Measurements from ENCODE around the gene WDR1.

The WDR1 gene

DNA sequence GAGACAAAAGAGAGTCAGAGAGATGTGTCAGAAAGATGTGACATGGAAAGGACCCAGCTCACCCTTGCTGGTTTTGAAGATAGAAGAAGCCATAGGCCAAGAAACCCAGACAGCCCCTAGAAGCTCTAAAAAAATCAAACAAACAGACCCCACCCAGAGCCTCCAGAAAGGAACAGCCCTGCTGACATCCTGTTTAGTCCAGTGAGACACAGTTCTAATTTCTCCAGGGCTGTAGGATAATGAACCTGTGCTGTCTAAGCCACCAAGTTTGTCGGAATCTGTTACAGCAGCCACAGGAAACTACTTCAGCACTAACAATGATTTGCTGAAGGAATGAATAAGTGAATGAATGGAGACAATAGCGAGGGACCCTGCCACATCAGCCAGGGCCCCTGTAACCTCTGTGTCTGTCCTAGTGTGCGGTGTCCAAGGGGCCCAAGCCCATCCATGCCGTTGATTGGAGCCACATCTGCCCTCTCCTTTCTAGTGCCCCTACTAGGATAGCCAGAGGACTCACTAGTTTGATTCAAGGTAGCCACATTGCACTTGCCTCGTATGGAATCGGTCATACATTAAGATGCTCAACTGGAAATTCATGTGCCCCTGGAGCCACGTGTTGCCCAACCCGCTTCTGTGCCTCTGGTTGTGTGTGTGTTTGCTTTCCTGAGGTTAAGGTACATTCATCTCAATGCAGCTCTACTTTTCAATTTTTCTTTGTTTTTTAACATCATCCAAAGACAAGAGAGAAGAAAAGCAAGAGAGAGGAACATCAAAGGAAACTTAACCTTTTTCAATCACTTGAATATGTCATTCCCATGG lies 62.8 kb downstream of the WDR1 start (continued):
- TF ChIP-seq ARNTL (CRISPR knock-in tag; IDR thresholded peaks at IDR 0.05; ENCODE audit: borderline replicate concordance, low read depth), result no peak
- TF ChIP-seq, protein P1, sequence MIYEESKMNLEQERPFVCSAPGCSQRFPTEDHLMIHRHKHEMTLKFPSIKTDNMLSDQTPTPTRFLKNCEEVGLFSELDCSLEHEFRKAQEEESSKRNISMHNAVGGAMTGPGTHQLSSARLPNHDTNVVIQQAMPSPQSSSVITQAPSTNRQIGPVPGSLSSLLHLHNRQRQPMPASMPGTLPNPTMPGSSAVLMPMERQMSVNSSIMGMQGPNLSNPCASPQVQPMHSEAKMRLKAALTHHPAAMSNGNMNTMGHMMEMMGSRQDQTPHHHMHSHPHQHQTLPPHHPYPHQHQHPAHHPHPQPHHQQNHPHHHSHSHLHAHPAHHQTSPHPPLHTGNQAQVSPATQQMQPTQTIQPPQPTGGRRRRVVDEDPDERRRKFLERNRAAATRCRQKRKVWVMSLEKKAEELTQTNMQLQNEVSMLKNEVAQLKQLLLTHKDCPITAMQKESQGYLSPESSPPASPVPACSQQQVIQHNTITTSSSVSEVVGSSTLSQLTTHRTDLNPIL (CRISPR knock-in tag; IDR thresholded peaks at IDR 0.05; ENCODE audit: low read depth), result no peak

DNA sequence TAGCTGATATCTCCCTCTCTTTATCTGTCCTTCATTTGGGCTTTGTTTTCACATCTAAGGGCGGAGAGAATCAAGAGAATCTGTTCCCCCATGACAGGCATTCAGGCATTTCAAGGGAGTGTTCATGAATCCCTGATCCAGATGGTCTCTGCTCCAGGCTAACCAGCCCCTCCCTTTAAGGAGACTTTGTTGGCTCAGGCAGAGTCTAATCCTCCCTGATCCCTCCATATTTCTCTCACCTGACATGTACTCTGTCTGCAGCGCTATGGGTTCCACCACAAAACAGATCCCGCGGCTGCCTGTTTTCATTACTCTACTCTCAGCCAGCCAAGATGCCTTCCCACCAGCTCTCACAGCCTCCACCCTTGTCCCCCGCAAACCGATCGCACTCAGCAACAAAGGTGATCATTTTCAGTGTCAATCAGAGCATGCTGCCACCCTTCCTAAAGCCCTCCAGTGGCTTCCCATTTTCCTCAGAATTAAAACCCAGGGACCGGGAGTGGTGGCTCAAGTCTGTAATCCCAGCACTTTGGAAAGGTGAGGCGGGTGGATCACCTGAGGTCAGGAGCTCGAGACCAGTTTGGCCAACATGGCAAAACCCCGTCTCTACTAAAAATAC lies 65.0 kb downstream of the WDR1 start:
- TF ChIP-seq SNAI2 (CRISPR knock-in tag; IDR thresholded peaks at IDR 0.05) (no peak), RARB (CRISPR knock-in tag; IDR thresholded peaks at IDR 0.05) (no peak), ZNF565 (CRISPR knock-in tag; conservative IDR thresholded peaks at IDR 0.05; ENCODE audit: low read depth) (no peak), ISL1 (CRISPR knock-in tag; IDR thresholded peaks at IDR 0.05) (no peak), BACH2 (CRISPR knock-in tag; IDR thresholded peaks at IDR 0.05; ENCODE audit: borderline replicate concordance) (no peak), ARNTL (CRISPR knock-in tag; IDR thresholded peaks at IDR 0.05; ENCODE audit: borderline replicate concordance, low read depth) (no peak), GLIS3 (CRISPR knock-in tag; IDR thresholded peaks at IDR 0.05) (no peak), TCF4 (CRISPR knock-in tag; IDR thresholded peaks at IDR 0.05; ENCODE audit: borderline replicate concordance) (no peak), ZC3H10 (CRISPR knock-in tag; IDR thresholded peaks at IDR 0.05) (no peak), ZFP30 (CRISPR knock-in tag; IDR thresholded peaks at IDR 0.05) (no peak), ESRRG (CRISPR knock-in tag; IDR thresholded peaks at IDR 0.05) (no peak), ZNF70 (CRISPR knock-in tag; IDR thresholded peaks at IDR 0.05) (no peak), PPARA (CRISPR knock-in tag; IDR thresholded peaks at IDR 0.05; ENCODE audit: borderline replicate concordance) (no peak)
- TF ChIP-seq, protein P2, sequence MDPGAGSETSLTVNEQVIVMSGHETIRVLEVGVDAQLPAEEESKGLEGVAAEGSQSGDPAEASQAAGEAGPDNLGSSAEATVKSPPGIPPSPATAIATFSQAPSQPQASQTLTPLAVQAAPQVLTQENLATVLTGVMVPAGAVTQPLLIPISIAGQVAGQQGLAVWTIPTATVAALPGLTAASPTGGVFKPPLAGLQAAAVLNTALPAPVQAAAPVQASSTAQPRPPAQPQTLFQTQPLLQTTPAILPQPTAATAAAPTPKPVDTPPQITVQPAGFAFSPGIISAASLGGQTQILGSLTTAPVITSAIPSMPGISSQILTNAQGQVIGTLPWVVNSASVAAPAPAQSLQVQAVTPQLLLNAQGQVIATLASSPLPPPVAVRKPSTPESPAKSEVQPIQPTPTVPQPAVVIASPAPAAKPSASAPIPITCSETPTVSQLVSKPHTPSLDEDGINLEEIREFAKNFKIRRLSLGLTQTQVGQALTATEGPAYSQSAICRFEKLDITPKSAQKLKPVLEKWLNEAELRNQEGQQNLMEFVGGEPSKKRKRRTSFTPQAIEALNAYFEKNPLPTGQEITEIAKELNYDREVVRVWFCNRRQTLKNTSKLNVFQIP (CRISPR knock-in tag; IDR thresholded peaks at IDR 0.05; ENCODE audit: borderline replicate concordance, low read depth), result no peak
- TF ChIP-seq, protein P1 (CRISPR knock-in tag; IDR thresholded peaks at IDR 0.05; ENCODE audit: low read depth), result no peak
- no peak for ATAC-seq

DNA sequence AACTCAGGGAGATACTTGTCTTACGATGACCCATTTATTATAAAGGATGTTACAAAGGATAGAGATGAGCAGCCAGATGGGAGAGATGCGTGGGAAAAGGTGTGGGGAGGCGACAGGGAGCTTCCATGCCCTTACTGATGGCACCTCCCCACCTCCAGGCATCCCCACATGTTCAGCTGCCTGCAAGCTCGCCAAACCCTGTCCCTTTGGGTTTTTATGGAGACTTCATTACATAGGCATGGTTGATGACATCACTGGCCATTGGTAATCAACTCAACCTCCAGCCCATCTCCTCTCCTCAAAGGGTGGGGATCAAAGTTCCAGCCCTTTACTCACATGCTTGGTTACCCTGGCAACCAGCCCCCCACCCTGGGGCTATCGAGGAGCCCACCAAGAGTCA lies 65.9 kb downstream of the WDR1 start:
- TF ChIP-seq, protein P3, sequence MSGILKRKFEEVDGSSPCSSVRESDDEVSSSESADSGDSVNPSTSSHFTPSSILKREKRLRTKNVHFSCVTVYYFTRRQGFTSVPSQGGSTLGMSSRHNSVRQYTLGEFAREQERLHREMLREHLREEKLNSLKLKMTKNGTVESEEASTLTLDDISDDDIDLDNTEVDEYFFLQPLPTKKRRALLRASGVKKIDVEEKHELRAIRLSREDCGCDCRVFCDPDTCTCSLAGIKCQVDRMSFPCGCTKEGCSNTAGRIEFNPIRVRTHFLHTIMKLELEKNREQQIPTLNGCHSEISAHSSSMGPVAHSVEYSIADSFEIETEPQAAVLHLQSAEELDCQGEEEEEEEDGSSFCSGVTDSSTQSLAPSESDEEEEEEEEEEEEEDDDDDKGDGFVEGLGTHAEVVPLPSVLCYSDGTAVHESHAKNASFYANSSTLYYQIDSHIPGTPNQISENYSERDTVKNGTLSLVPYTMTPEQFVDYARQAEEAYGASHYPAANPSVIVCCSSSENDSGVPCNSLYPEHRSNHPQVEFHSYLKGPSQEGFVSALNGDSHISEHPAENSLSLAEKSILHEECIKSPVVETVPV (CRISPR knock-in tag; IDR thresholded peaks at IDR 0.05), result no peak
- TF ChIP-seq, protein P2 (CRISPR knock-in tag; IDR thresholded peaks at IDR 0.05; ENCODE audit: borderline replicate concordance, low read depth), result no peak
- TF ChIP-seq PPARA (CRISPR knock-in tag; IDR thresholded peaks at IDR 0.05; ENCODE audit: borderline replicate concordance) (no peak), ZFP30 (CRISPR knock-in tag; IDR thresholded peaks at IDR 0.05) (no peak), TCF4 (CRISPR knock-in tag; IDR thresholded peaks at IDR 0.05; ENCODE audit: borderline replicate concordance) (no peak), ZC3H10 (CRISPR knock-in tag; IDR thresholded peaks at IDR 0.05) (no peak), GLIS3 (CRISPR knock-in tag; IDR thresholded peaks at IDR 0.05) (no peak), ISL1 (CRISPR knock-in tag; IDR thresholded peaks at IDR 0.05) (no peak), ZNF8 (CRISPR knock-in tag; IDR thresholded peaks at IDR 0.05) (no peak), ARNTL (CRISPR knock-in tag; IDR thresholded peaks at IDR 0.05; ENCODE audit: borderline replicate concordance, low read depth) (no peak), ZFP3 (CRISPR knock-in tag; IDR thresholded peaks at IDR 0.05) (no peak), ZNF70 (CRISPR knock-in tag; IDR thresholded peaks at IDR 0.05) (no peak)
- TF ChIP-seq, protein P1 (CRISPR knock-in tag; IDR thresholded peaks at IDR 0.05; ENCODE audit: low read depth), result no peak
- TF ChIP-seq, protein P4, sequence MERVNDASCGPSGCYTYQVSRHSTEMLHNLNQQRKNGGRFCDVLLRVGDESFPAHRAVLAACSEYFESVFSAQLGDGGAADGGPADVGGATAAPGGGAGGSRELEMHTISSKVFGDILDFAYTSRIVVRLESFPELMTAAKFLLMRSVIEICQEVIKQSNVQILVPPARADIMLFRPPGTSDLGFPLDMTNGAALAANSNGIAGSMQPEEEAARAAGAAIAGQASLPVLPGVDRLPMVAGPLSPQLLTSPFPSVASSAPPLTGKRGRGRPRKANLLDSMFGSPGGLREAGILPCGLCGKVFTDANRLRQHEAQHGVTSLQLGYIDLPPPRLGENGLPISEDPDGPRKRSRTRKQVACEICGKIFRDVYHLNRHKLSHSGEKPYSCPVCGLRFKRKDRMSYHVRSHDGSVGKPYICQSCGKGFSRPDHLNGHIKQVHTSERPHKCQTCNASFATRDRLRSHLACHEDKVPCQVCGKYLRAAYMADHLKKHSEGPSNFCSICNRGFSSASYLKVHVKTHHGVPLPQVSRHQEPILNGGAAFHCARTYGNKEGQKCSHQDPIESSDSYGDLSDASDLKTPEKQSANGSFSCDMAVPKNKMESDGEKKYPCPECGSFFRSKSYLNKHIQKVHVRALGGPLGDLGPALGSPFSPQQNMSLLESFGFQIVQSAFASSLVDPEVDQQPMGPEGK (CRISPR knock-in tag; IDR thresholded peaks at IDR 0.05; ENCODE audit: borderline replicate concordance), result no peak
- no peak for ATAC-seq
